ENCODE data around the gene TDRD10.
A peak's percentile ranks its signal among the peaks of the same experiment; 100 is the strongest.

Gene TDRD10

GRCh38 chr1:154467434-154468102, 34.5 kb upstream of the TDRD10 start:
- DNase-seq: no peak
- Mint-ChIP-seq H3K9me3 (no peaks in the 10 kb centered on the region), H3K36me3 (ENCODE audit: insufficient read depth) (peaks cover 4% of the 10 kb centered on the region), H3K27ac (peak overlapping the region in 1 of 2 donors; percentile 44), H3K4me3 (peak overlapping the region in 1 of 2 donors; percentile 15), H3K4me1 (ENCODE audit: low read depth in 2 of 2) (peaks cover 30 to 33% of the 10 kb centered on the region in 2 donors), H3K27me3 (no peaks in the 10 kb centered on the region)
- ATAC-seq (replicated peaks): peak; percentile 7

DNA sequence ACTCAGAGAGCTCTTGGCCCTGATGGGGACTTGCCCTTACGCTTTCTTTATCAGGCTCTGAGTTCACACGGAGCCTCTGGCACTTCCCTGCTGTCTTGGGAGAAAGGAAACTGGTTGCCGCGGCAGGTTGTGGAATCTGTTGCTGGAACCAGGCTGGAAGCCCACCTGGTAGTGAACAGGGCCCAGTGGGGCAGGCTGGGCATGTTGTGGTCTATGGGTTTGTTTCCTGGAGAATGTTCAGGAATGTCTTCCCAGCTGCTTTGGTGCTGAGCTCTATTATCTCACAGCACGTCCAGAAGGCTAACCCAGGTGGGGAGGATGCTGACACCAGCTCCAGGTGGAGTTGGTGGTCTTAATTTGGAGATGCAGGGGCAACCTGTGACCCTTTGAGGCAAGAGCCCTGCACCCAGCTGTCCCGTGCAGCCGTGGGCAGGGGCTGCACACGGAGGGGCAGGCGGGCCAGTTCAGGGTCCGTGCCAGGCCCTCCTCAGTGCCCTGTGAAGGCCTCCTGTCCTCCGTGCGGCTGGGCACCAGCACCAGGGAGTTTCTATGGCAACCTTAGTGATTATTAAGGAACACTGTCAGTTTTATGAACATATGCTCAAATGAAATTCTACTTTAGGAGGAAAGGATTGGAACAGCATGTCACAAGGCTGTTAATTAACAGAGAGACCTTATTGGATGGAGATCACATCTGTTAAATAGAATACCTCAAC, 33.3 kb upstream of the TDRD10 start:
- Mint-ChIP-seq H3K27me3 (no peaks in the 10 kb centered on the region), H3K36me3 (ENCODE audit: insufficient read depth) (peaks cover 4% of the 10 kb centered on the region), H3K4me3 (no peak overlapping the region), H3K27ac (peak overlapping the region in 1 of 2 donors; percentile 69), H3K9me3 (no peaks in the 10 kb centered on the region), H3K4me1 (ENCODE audit: low read depth in 2 of 2) (peaks cover 25 to 26% of the 10 kb centered on the region in 2 donors)
- no peak for ATAC-seq (replicated peaks)
- DNase-seq: no peak

GRCh38 chr1:154469844-154470560, 32.0 kb upstream of the TDRD10 start:
- no peak overlapping the region for H3K27ac Mint-ChIP-seq
- no peaks in the 10 kb centered on the region for H3K27me3 Mint-ChIP-seq
- H3K4me3 Mint-ChIP-seq: no peak overlapping the region
- H3K4me1 Mint-ChIP-seq (ENCODE audit: low read depth in 2 of 2): peaks cover 18 to 20% of the 10 kb centered on the region in 2 donors
- DNase-seq (no peak), ATAC-seq (replicated peaks) (no peak)
- H3K9me3 Mint-ChIP-seq: no peaks in the 10 kb centered on the region
- peaks cover 4% of the 10 kb centered on the region for H3K36me3 Mint-ChIP-seq (ENCODE audit: insufficient read depth)

GRCh38 chr1:154471304-154471703, 30.7 kb upstream of the TDRD10 start:
- Mint-ChIP-seq H3K4me1 (ENCODE audit: low read depth in 2 of 2) (peaks cover 9 to 10% of the 10 kb centered on the region in 2 donors), H3K27me3 (no peaks in the 10 kb centered on the region), H3K27ac (no peak overlapping the region), H3K9me3 (no peaks in the 10 kb centered on the region), H3K36me3 (ENCODE audit: insufficient read depth) (no peaks in the 10 kb centered on the region), H3K4me3 (no peak overlapping the region)
- ATAC-seq (replicated peaks) (no peak), DNase-seq (no peak)

GRCh38 chr1:154474802-154475201, 27.2 kb upstream of the TDRD10 start:
- Mint-ChIP-seq H3K9me3 (no peaks in the 10 kb centered on the region), H3K4me1 (ENCODE audit: low read depth in 2 of 2) (peaks cover 0 to 1% of the 10 kb centered on the region in 2 donors), H3K4me3 (no peak overlapping the region), H3K36me3 (ENCODE audit: insufficient read depth) (no peaks in the 10 kb centered on the region), H3K27ac (no peak overlapping the region), H3K27me3 (no peaks in the 10 kb centered on the region)
- no peak for ATAC-seq (replicated peaks)
- DNase-seq: no peak

DNA sequence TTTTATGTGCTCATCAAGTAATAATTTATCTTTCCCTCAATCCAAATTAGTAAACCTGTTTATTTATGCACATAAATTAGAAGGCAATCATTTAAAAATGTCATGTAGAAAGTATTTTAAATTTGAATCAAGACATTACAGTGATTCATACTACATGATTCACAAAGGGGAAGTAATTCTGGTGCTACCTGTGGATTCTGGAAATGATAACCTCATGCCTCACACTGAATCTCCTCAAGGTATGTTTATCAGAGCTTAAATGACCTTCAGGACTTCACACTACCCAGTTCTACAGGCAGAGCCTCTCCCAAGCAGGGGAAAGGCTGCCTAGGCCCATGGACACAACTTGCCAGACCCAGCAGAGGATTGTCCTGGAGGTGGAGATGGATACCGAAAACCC, 25.2 kb upstream of the TDRD10 start:
- no peak for DNase-seq
- no peak overlapping the region for H3K27ac Mint-ChIP-seq
- H3K4me1 Mint-ChIP-seq (ENCODE audit: low read depth in 2 of 2): peaks cover 0 to 1% of the 10 kb centered on the region in 2 donors
- no peaks in the 10 kb centered on the region for H3K27me3 Mint-ChIP-seq
- H3K9me3 Mint-ChIP-seq: no peaks in the 10 kb centered on the region
- H3K36me3 Mint-ChIP-seq (ENCODE audit: insufficient read depth): no peaks in the 10 kb centered on the region
- no peak for ATAC-seq (replicated peaks)
- no peak overlapping the region for H3K4me3 Mint-ChIP-seq

- H3K27ac Mint-ChIP-seq: no peak overlapping the region
- no peaks in the 10 kb centered on the region for H3K9me3 Mint-ChIP-seq
Observed at GRCh38 chr1:154478013-154478412, 24.0 kb upstream of the TDRD10 start.

GRCh38 chr1:154478639-154479038, 23.4 kb upstream of the TDRD10 start:
- DNase-seq (no peak), ATAC-seq (replicated peaks) (no peak)
- Mint-ChIP-seq H3K27me3 (peaks cover 6 to 7% of the 10 kb centered on the region in 2 donors), H3K4me1 (ENCODE audit: low read depth in 2 of 2) (peaks cover 0 to 1% of the 10 kb centered on the region in 2 donors), H3K27ac (peak overlapping the region in 1 of 2 donors; percentile 2), H3K9me3 (no peaks in the 10 kb centered on the region), H3K4me3 (no peak overlapping the region), H3K36me3 (ENCODE audit: insufficient read depth) (no peaks in the 10 kb centered on the region)

More at GRCh38 chr1:154478013-154478412, 24.0 kb upstream of the TDRD10 start:
- DNase-seq (no peak), ATAC-seq (replicated peaks) (no peak)
- H3K4me3 Mint-ChIP-seq: no peak overlapping the region
- H3K27me3 Mint-ChIP-seq: peaks cover under 1% of the 10 kb centered on the region in 2 donors
- no peaks in the 10 kb centered on the region for H3K36me3 Mint-ChIP-seq (ENCODE audit: insufficient read depth)
- H3K4me1 Mint-ChIP-seq (ENCODE audit: low read depth in 2 of 2): peaks cover 0 to 1% of the 10 kb centered on the region in 2 donors

DNA sequence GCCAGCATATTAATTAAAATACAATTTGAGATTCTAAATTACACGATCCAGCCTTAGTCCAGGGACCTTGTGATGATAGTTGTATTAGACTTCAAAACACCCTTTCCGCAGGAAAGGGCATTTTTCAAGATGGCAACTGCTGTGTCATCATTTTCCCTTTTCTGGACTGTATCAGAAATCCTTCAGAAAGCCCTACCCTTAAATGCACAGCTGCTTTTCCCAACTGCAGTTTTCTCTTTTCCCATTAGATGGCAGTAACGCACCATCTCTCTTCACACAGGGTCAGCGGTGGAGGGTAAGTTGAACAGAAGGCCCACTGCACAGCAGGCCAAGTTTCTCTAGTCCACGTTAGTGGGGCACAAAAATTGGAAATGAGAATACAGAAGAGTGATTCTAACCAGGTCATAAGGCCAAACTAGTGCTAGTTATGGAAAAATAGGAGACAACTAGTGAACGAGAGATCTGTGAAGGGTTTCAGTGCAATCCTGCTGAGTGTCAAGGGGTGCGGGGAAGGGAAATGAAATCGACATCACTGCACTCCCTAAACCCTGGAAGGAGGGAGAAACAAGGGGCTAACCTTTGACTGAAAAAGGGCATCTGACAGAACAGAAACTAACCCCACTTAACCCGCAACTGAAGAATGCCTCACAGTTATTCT, 22.1 kb upstream of the TDRD10 start:
- ATAC-seq (replicated peaks) (peak; percentile 83), DNase-seq (peak; percentile 57 to 71 (median 66))
- H3K27me3 Mint-ChIP-seq: peaks cover 6 to 8% of the 10 kb centered on the region in 2 donors
- H3K36me3 Mint-ChIP-seq (ENCODE audit: insufficient read depth): no peaks in the 10 kb centered on the region
- no peak overlapping the region for H3K4me3 Mint-ChIP-seq
- H3K9me3 Mint-ChIP-seq: no peaks in the 10 kb centered on the region
- H3K4me1 Mint-ChIP-seq (ENCODE audit: low read depth in 2 of 2): peaks cover 0 to 1% of the 10 kb centered on the region in 2 donors
- H3K27ac Mint-ChIP-seq: no peak overlapping the region

- ATAC-seq (replicated peaks): no peak
- Mint-ChIP-seq H3K4me1 (ENCODE audit: low read depth in 2 of 2) (peaks cover 0 to 1% of the 10 kb centered on the region in 2 donors), H3K4me3 (no peak overlapping the region), H3K27me3 (peaks cover 6 to 8% of the 10 kb centered on the region in 2 donors), H3K27ac (no peak overlapping the region), H3K9me3 (no peaks in the 10 kb centered on the region), H3K36me3 (ENCODE audit: insufficient read depth) (no peaks in the 10 kb centered on the region)
- DNase-seq: no peak
Observed at GRCh38 chr1:154481053-154481452, 21.0 kb upstream of the TDRD10 start.

- Mint-ChIP-seq H3K4me3 (no peak overlapping the region), H3K27me3 (peaks cover 6 to 8% of the 10 kb centered on the region in 2 donors), H3K27ac (no peak overlapping the region), H3K36me3 (ENCODE audit: insufficient read depth) (no peaks in the 10 kb centered on the region), H3K9me3 (no peaks in the 10 kb centered on the region), H3K4me1 (ENCODE audit: low read depth in 2 of 2) (peaks cover 0 to 1% of the 10 kb centered on the region in 2 donors)
- DNase-seq (no peak), ATAC-seq (replicated peaks) (no peak)
Observed at GRCh38 chr1:154483941-154484803, 17.8 kb upstream of the TDRD10 start.

DNA sequence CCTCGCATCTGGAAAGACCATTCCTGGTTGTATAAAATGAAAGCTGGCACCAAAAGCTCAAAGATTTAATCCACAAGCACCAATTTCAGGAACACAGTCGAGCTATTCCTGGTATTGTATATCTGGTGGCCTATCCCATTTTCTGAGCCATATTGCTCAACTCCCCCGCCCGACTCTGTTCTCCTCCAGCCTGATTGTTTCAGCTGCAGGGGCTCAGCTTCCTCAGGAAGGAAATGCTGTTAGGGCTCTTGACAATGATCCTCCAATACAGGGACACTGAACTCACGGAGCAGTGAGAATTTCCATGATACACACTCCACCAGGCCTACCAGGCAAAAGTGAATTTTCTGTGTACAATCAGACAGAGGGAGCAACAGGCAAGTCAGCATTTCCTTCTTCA, 16.9 kb upstream of the TDRD10 start:
- Mint-ChIP-seq H3K4me1 (ENCODE audit: low read depth in 2 of 2) (peaks cover 0 to 1% of the 10 kb centered on the region in 2 donors), H3K27ac (no peak overlapping the region), H3K36me3 (ENCODE audit: insufficient read depth) (no peaks in the 10 kb centered on the region), H3K27me3 (peaks cover 6 to 8% of the 10 kb centered on the region in 2 donors), H3K4me3 (no peak overlapping the region), H3K9me3 (no peaks in the 10 kb centered on the region)
- no peak for ATAC-seq (replicated peaks)
- no peak for DNase-seq

Measured in effector memory CD8-positive, alpha-beta T cell (primary cell).